IPS DF 4.7 (cell line): ENCODE measurements around the gene KCNQ1.
"Not testable (repeated sequence)": the region's sequence is repeated elsewhere in the genome, so short reads cannot be mapped to it uniquely, and the experiment has no call there.

Experiments used
- DNase-seq: peaks from one replicate; pipeline ENCODE4 v3.0.0-alpha.2; 2013; ENCODE audit warnings: low spot score; ENCODE audit errors: extremely low read depth

Gene KCNQ1

DNA sequence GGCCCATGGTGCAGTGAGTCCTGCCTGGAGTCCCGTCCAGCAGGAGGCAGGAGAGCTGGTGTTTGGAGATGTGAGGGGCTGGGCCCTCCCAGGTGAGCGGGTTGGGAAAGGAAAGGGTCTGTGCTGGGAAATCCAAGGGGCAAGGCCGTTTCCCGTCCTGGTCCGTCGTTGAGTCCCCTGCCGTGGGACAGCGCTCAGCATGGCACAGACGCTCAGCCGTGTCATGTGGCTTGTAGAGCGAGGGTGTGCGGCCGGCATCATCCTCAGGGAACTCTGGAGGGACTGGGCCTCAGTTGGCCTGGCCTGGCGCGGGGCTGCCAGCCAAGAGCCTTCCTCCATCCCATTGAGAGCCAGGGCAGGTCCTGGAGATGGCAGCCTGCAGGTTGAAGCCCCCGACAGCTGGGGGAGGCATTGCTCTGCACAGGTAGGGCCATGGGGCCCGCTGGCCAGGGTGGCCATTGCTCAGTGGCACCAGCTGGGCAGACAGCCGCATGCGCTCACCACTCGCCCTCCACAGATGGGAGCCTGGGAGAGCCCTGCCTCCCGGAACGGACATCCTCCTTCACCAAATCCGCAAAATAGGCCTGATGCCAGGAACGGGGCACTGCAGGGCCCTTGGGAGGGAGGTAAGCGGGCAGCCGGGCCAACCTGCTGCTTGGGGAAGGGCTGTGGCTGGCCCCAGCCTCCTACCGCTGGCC is 28.7 kb downstream of the KCNQ1 start:
- DNase-seq = no peak

DNA sequence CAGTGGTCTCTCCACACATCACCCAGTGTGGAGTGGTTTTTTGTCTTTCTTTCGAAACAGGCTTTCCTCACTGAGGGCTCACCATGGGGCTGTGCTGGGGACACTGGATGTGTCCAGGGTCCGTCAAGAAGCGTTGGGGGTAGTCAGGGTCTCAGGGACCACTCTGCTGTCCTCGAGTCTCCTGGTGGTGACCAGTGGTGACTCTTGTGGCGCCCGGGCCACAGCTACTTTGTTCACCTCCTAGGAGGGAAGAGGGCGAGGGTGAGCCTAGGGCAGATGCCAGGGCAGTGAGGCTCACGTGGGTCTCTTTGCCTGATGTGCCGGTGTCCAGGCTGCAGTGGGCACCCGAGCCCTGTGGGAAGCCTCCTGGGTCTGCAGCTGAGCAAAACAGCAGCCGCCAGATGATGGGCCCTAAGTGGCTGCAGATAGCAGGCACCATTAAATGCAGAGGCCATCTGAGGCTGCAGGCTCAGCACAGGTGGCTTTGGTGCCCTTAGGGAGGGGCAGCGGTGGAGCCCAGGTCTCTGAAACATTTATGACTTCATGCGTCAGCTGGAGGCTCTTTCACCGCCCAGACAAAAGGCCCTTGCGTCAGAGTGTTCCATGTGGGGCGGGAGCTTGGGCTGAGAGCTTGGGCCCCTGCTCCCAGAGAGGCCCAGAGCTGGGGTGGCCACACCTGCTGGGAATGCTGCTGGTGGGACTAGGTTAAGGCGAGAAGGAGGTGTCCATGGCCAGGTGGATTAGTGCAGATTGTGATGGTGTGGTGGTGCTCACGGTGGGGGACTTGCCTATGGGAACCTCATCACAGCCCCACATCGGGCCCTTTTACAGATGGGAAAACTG is 29.5 kb downstream of the KCNQ1 start:
- DNase-seq = no peak

DNA sequence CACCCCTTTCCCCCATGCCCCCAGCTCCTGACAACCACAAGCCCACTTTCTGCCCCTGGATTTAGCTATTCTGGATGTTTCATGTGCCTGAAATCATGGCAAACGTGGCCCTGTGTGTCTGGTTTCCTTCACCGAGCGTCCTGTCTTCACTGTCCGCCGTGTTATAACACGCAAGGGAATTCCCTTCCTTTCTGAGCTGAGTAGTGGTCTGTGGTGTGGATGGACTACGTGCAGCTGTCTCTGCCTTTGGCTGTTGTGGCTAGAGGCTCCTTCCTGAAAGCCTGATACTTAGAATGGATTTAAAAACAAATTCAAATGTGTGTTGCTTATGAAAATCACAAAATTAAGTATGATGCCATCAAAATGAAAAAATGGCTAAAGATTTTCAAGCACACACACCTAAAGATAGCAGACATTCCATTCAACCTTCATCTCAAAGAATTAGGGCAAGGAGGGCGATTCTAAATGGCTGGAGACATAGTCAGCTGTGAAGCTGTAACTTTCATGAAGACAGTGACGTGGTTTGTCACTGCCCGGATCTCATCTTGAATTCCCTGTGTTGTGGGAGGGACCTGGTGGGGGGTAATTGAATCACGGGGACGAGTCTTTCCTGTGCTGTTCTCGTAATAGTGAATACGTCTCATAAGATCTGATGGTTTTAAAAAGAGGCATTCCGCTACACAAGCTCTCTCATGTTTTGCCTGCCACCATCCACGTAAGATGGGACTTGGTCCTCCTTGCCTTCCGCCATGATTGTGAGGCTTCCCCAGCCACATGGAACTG is 30.5 kb downstream of the KCNQ1 start:
- DNase-seq = no peak

DNA sequence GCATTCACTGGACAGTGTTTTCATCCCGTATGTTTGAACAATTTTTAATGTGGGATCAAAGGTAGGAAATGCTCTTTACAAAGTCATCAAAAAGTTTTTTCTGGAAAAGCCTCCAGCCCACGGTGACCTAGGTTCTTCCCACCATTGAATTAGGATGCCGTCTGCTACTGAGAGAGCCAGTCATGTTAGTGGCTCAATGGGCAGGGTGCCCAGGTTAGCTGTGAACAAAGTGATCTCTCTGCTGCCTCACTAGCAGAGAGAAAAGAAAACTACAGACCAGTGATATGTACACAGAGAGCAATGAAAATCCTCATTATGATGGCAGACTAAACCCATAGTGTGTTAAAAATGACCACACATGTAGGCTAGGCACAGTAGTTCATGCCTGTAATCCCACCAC is 32.4 kb downstream of the KCNQ1 start:
- DNase-seq = no peak

DNA sequence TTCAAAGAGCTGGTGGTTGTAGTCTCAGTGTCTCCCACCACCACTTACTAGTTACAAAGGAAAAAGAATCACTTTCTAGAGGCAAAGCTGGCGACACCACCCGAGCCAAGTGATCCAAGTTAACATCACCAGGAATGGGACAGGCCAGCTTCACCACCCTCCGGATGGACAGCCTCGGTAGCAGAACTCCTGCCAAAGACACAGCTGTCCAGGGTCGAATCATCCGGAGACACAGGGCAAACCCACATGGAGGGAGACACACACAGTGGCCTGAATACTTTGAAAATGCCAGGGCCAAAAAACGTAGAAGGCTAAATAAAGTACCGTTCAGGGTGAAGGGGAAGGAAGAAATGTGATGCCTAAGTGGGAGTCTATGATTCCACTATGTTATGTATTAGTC is 33.1 kb downstream of the KCNQ1 start:
- DNase-seq = no peak

DNA sequence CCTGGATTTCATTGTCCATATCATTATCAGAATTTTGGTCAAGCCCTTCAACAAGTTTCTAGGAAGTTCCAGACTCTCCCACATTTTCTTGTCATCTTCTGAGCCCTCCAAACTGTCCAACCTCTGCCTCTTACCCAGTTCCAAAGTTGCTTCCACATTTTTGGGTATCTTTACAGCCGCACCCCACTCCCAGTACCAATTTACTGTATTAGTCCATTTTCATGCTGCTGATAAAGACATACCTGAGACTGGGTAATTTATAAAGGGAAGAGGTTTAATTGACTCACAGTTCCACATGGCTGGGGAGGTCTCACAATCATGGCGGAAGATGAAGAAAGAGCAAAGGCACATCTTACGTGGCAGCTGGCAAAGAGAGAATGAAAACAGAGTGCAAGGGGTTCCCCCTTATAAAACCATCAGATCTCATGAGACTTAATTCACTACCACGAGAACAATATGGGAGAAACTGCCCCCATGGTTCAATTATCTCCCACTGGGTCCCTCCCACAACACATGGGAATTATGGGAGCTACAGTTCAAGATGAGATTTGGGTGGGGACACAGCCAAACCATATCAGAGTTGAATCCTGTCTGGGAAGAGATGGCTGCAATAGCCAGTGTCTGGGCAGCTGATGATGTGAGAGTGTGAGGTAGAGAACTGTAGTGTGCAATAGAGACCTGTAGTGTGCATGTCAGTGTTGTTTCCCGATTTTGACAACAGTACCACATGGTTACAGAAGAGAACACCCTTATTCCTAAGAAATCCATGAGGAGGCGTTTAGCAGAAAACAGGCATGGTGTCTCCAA is 35.5 kb downstream of the KCNQ1 start:
- not testable (repeated sequence) for DNase-seq

DNA sequence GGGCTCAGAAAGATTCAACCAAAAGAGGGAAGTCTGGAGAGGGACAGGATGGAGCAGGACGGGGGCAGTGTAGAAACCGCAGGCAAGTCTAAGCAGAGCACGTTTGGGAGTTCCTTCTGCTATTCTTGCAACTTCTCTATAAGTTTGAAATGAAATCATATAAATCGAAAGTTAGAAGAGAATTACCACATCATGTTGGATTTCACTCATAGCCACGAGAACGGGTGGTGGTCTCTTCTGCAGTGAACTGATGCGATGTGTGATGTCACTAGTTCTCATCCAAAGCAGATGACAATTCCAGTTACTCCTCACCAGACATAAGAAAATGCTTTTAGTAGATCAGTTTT is 36.0 kb downstream of the KCNQ1 start:
- DNase-seq = no peak

DNA sequence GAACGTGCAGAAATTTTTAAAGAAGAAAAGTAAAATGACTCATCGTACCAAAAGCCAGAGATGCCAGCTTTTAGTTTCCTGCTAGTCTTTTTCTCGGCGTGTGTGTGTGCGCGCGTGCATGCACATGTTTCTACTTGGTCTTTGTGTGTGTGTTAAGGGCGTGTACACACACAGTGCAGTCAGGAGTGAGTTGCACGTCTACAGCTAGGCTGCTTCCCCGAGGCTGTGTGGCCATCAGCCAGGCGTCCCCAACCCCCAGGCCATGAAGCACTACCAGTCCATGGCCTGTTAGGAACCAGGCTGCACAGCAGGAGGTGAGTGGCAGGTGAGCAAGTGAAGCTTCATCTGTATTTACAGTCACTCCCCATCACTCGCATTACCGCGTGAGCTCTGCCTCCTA is 36.4 kb downstream of the KCNQ1 start:
- DNase-seq = no peak

DNA sequence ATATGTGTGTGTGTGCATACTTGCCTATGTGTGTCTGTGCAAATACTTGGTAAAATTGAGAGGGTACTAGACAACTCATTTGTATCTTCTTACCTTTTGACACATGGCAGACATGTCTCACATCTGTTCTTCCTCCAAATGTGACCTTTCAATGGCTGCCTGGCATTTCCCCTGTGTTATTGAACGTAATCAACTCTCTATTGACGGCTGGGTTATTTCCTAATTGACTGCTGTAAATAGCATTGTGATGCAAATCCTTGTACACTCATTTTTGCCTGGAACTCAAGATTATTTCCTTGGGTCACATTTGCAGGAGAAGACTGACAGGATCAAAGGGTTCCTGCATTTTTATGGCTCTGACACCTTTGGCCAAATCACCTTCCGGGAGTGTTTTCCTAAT is 37.4 kb downstream of the KCNQ1 start:
- no peak for DNase-seq

DNA sequence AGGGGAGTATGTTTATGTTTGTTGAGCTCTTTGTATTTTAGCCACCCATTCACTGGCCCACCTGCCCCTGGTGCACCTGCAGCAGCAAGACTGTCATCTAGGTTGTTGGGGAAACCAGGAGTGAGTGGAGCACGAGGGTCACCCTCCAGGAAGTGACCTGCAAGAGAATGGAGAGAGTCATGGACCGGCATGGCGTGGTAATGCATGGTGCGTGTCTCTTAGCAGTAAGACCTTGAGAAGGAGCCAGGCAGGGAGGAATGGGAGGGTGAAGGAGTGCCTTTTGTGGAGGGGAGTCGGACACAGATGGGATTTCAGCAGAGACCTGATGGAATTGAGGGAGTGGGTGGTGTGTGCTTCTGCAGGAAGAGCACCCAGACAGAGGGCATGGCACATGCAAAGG is 37.9 kb downstream of the KCNQ1 start:
- no peak for DNase-seq

DNA sequence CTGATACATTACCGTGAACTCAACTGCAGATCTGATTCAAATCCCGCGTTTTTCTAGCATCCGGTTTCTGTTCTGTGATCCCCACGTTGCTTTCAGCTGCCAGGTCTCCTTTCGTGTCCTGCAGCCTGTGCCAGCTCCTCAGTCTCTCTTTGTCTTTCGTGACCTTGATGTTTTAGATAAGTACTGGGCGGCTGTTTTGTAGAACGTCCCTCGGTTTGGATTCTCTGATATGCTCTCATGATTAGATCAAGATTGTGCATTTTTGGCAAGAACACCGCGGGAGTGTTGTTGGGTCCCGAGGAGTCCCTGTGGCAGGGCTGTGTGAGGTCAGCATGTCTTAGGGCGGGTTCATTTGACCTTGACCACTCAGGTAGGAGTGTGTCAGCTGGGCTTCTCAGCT is 38.6 kb downstream of the KCNQ1 start:
- DNase-seq = no peak

DNA sequence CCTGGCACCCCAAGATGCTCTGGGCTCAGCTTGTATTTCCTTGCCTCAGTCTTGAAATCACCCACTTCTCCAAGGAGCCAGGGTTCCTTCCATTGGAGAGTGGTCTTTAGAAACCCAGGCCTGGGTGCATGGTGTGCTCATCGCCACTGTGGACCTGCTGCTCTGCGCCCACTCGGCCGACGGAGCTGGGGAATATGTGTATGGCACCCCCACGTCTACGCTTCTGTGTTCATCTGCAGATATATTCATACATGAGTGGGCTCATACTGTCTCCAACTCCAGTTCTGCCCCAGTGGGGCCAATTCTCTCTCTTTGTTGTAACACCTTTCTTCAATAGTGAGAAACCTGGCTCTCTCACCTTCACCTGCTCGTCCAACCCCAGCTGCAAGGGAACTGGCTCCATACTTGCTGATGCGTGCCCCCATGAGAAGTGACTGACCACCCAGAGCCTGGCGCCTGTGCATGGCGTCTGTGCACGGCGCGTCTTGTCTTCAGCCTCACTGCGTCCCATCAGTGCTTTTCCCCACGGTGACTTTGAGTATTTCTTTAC is 39.8 kb downstream of the KCNQ1 start:
- DNase-seq = no peak

DNA sequence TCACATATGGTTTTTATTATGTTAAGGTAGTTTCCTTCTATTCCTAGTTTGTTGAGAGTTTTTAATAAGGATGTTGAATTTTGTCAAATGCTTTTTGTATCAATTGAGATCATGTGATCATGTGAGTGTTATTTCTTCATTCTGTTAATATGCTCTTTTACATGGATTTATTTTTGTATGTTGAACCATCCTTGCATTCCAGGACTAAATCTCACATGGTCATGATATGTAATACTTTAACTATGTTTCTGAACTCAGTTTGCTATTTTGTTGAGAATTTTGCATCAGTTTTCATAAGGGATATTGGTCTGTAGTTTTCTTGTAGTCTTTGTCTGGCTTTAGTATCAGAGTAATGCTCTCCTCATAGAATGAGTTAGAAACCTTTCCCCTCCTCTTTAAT is 43.2 kb downstream of the KCNQ1 start:
- no peak for DNase-seq

DNA sequence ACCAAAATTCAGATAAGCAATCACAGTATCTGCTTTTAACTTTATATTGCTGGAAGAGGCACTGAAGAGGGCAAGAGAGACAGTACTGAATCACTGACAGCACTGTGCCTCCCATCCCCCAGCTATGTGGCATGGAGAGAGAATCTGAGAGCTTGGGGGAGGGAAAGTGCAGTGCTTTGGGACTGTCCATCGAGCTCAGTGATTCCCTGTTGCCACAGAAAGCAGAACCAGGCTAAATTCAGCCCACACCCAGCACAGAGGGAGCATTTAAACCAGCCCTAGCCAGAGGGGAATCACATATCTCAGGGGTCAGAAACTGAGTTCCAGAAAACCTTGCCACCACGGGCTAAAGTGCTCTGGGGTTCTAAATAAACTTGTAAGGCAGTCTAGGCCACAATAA is 44.3 kb downstream of the KCNQ1 start:
- no peak for DNase-seq

DNA sequence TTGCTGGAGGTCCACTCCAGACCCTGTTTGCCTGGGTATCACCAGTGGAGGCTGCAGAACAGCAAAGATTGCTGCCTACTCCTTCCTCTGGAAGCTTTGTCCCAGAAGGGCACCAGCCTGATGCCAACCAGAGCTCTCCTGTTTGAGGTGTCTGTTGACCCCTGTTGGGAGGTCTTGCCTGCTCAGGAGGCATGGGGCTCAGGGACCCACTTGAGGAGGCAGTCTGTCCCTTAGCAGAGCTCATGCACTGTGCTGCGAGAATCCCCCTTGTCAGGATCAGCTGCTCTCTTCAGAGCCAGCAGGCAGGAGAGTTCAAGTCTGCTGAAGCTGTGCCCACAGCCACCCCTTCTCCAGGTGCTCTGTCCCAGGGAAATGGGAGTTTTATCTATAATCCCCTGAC is 53.1 kb downstream of the KCNQ1 start:
- DNase-seq = not testable (repeated sequence)

DNA sequence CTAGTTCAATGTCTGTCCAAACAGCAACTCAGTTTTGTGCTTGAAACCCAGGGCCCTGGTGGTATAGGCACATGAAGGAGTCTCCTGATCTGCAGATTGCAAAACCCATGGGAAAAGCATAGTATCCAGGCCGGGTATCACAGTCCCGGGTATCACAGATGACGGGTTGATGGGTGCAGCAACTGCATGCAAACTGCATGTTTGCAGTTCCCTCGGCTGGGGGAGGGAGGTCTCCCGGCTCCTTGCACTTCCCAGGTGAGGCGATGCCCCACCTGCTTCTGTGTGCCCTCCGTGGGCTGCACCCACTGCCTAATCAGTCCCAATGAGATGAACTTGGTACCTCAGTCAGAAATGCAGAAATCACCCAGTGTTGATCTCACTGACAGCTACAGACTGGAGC is 53.9 kb downstream of the KCNQ1 start:
- no peak for DNase-seq

DNA sequence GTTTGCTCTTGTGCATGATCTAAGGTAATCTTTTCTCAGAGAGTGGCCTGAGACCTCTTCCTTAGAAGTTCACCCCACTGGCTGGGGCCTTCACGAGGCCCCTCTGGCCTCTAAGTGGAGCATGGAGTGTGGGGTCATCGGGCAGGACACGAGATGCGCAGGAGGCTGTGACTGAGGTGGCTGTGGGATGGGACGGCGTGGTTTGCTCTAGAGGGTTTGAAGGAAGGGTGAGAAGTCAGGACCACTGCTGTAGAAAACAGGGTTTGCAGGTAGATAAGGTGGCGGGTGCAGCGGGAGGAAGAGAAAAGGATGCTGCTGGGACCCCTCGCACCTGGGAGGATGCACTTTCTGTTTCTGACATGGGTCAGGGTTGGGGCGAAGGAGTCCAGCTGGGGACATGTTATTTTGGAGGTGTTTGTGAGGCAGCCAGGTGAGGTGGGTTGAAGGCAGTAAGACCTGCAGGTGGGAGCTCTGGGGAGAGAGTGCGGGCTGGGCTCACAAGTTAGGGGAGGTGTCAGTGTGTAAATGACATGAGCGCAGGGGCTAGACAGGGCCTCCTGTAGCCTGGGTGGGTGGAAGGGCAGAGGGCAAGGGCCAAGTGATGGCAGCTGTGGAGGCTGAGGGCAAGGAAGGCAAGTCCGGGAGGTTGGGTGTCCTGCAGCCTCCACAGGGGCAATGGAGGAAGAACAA is 62.5 kb downstream of the KCNQ1 start:
- no peak for DNase-seq

DNA sequence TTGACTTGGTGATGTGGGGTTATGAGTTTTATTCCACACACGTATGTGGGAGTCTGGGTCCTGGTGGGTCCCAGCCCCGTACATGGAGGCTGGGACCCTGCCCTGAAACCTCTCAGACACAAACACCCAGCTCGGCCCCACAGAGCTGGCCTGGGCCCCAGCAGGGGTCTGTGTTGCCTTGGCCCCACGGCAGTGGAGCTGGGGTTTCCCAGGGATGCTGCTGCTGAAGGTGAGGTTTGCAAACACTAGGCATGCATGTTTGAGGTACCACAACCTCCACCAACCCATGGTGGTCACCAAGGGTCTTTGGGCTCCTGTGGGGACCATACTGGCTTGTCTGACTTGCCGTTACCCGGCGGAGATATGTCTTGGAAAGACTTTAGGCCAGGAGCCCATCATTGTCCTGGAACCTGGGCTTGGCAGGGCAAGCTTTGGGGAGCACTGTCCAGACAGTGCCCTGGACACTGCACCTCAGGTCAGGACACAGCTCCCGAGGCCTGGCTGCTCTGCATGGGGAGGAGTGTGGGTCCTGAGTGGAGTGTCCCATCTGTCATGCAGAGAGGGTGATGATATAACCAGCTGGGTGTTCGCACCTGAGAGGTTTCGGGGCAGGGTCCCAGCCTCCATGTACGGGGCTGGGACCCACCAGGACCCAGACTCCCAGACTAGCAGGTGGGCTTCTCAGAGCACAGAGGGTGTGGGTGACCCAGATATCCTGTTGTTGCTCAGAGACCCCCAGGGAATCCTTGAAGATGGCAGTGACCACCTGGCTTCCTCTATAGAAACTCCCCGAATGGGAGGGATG is 63.3 kb downstream of the KCNQ1 start:
- no peak for DNase-seq

DNA sequence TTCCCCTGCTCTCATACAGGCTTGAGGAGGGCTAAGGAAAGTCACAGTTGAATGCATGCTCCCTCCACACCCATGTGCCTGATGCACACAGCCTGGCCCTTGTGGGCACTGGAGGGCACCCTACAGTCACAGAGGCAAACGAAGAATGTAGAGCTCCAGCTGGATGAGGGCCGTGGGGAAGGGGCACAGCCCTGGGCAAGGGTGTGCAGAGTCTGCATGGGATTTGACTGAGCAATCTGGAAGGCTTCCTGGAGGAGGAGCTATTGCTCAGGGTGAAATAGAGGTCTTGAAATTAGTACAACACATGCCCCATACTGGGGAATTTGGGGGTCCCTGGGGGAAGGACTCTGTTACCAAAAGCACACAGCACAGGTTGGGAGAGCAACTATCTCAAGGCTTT is 64.0 kb downstream of the KCNQ1 start:
- no peak for DNase-seq

DNA sequence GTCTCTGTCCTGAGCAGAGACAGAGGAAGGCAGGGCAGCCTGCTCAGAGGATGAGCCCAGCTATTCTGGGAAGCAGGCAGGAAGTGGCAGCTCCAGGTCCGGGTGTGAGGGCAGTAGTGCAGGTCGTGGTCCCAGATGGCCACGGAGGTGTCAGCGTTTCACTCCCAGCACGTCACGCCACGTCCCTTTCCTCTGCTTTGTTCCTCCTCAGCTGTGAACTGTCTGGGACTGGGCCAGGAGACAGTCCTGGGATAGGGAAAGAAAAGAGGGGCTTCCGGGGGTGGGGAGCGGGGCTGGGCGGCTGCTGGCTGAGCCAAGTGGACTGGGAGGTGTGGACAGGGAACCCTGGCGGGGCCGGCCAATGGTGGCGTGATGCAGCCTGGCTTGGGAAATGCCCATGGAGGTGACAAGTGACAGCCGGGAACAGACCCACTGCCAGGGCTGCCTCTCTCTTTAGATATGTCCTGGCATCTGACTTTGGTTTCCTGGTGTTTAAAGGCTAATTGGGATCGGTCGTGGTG is 64.7 kb downstream of the KCNQ1 start:
- DNase-seq = no peak
